Thoracic aorta (tissue), 2 donors: ENCODE measurements around the gene PTMS. TPM values are rescaled to one million over a fixed set of nuclear protein-coding genes. Genes with fewer than 3 reads are reported as not detected.

Source experiments
- ATAC-seq: fragments of 150-250 bp; one replicate; pipeline ENCODE4 v1.8.0; 2017; ENCODE audit warnings: low read depth; ENCODE audit not compliant: insufficient number of reproducible peaks, low FRiP score
- DNase-seq: peaks from one replicate; pipeline ENCODE4 v3.0.0-alpha.2; 2020; ENCODE audit warnings: low spot score
- H3K27ac ChIP-seq, 2 donors: fragments of 200-600 bp; sonication (generic); 1 replicate in 1 of 2; 2 replicates in 1 of 2; pipeline ENCODE4 v1.5.1; 2016; ENCODE audit warnings: mild to moderate bottlenecking in 2 of 2, moderate library complexity in 2 of 2
- H3K27me3 ChIP-seq: fragments of 200-600 bp; sonication (generic); replicated peaks from 2 replicates; pipeline ENCODE4 v1.6.0; 2016; ENCODE audit warnings: mild to moderate bottlenecking; ENCODE audit not compliant: insufficient read depth
- H3K36me3 ChIP-seq: fragments of 200-600 bp; sonication (generic); one replicate; pipeline ENCODE4 v1.5.1; 2016
- H3K4me1 ChIP-seq, 2 donors: fragments of 200-600 bp; sonication (generic); 1 replicate in 1 of 2; 2 replicates in 1 of 2; pipeline versions ENCODE4 v1.5.1 to v1.6.0; 2016; ENCODE audit warnings: low read depth in 2 of 2, mild to moderate bottlenecking in 1 of 2; ENCODE audit not compliant: control insufficient read depth in 1 of 2
- H3K4me3 ChIP-seq: fragments of 200-600 bp; sonication (generic); 2 replicates; pipeline ENCODE4 v1.5.1; 2016; ENCODE audit warnings: mild to moderate bottlenecking
- H3K9me3 ChIP-seq: fragments of 200-600 bp; sonication (generic); 2 replicates; pipeline ENCODE4 v1.5.1; 2016
- CTCF ChIP-seq: fragments of 200-600 bp; sonication (generic); IDR thresholded peaks from one replicate; pipeline ENCODE4 v1.5.1; 2019; ENCODE audit warnings: antibody characterized with exemption
- total RNA-seq, 2 donors: library from RNA; depleted of rRNA; stranded (reverse); fragments of >200 nt; gene quantifications; one replicate each; pipeline versions ENCODE4 v1.1.0 to v1.2.3, GENCODE V29; 2016

Gene PTMS
- total RNA-seq, 2 donors from 2014 or later = 168 to 186 TPM

GRCh38 chr12:6782119-6782518 is 16.0 kb downstream of the PTMS start:
- Histone ChIP-seq H3K27ac (no peak overlapping the region), H3K4me3 (no peak overlapping the region), H3K36me3 (no peaks in the 10 kb centered on the region), H3K27me3 (no peaks in the 10 kb centered on the region), H3K4me1 (peaks cover 7 to 10% of the 10 kb centered on the region in 2 donors), H3K9me3 (no peaks in the 10 kb centered on the region)
- ATAC-seq (no peak), DNase-seq (no peak)
- no peak for TF ChIP-seq CTCF

GRCh38 chr12:6782850-6783566 is 16.8 kb downstream of the PTMS start:
- TF ChIP-seq CTCF = no peak
- ATAC-seq (no peak), DNase-seq (no peak)
- no peak overlapping the region for H3K4me3 ChIP-seq
- H3K27me3 ChIP-seq = no peaks in the 10 kb centered on the region
- no peaks in the 10 kb centered on the region for H3K9me3 ChIP-seq
- no peak overlapping the region for H3K27ac ChIP-seq
- H3K36me3 ChIP-seq = no peaks in the 10 kb centered on the region
- H3K4me1 ChIP-seq = peaks cover 4 to 7% of the 10 kb centered on the region in 2 donors

- DNase-seq = no peak
- no peaks in the 10 kb centered on the region for H3K27me3 ChIP-seq
- H3K4me1 ChIP-seq = no peaks in the 10 kb centered on the region
- no peaks in the 10 kb centered on the region for H3K9me3 ChIP-seq
- no peaks in the 10 kb centered on the region for H3K36me3 ChIP-seq
- TF ChIP-seq CTCF = no peak
- no peak overlapping the region for H3K4me3 ChIP-seq
- no peak for ATAC-seq
- no peak overlapping the region for H3K27ac ChIP-seq
Measured at GRCh38 chr12:6783828-6784227, 17.7 kb downstream of the PTMS start.

GRCh38 chr12:6784296-6784695 is 18.1 kb downstream of the PTMS start:
- Histone ChIP-seq H3K27me3 (no peaks in the 10 kb centered on the region), H3K4me1 (no peaks in the 10 kb centered on the region), H3K4me3 (no peak overlapping the region), H3K27ac (no peak overlapping the region), H3K36me3 (no peaks in the 10 kb centered on the region), H3K9me3 (no peaks in the 10 kb centered on the region)
- no peak for ATAC-seq
- no peak for TF ChIP-seq CTCF
- no peak for DNase-seq

GRCh38 chr12:6784761-6785160 is 18.6 kb downstream of the PTMS start:
- TF ChIP-seq CTCF = no peak
- Histone ChIP-seq H3K27ac (no peak overlapping the region), H3K36me3 (no peaks in the 10 kb centered on the region), H3K4me1 (no peaks in the 10 kb centered on the region), H3K9me3 (no peaks in the 10 kb centered on the region), H3K27me3 (no peaks in the 10 kb centered on the region), H3K4me3 (no peak overlapping the region)
- DNase-seq = no peak
- no peak for ATAC-seq
